ENCODE measurements around the gene SRGAP1. TPM values are rescaled to one million over a fixed set of nuclear protein-coding genes. Genes with fewer than 3 reads are reported as not detected.
A peak's percentile ranks its signal among the peaks of the same experiment; 100 is the strongest.

Gene SRGAP1
- total RNA-seq, 1 donor from 2014 or later: 2.3 TPM

- Histone ChIP-seq H3K9me3 (replicated peaks) (no peaks in the 10 kb centered on the region), H3K4me1 (peaks cover 36% of the 10 kb centered on the region), H3K36me3 (no peaks in the 10 kb centered on the region), H3K27ac (replicated peaks) (peak overlapping the region; percentile 95), H3K27me3 (ENCODE audit: low read depth) (no peaks in the 10 kb centered on the region), H3K4me3 (peak overlapping the region; percentile 93)
- DNase-seq: peak; percentile 90
- TF ChIP-seq, protein P1, sequence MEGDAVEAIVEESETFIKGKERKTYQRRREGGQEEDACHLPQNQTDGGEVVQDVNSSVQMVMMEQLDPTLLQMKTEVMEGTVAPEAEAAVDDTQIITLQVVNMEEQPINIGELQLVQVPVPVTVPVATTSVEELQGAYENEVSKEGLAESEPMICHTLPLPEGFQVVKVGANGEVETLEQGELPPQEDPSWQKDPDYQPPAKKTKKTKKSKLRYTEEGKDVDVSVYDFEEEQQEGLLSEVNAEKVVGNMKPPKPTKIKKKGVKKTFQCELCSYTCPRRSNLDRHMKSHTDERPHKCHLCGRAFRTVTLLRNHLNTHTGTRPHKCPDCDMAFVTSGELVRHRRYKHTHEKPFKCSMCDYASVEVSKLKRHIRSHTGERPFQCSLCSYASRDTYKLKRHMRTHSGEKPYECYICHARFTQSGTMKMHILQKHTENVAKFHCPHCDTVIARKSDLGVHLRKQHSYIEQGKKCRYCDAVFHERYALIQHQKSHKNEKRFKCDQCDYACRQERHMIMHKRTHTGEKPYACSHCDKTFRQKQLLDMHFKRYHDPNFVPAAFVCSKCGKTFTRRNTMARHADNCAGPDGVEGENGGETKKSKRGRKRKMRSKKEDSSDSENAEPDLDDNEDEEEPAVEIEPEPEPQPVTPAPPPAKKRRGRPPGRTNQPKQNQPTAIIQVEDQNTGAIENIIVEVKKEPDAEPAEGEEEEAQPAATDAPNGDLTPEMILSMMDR (IDR thresholded peaks at IDR 0.05; ENCODE audit: borderline replicate concordance): peak; percentile 93
- intact Hi-C loops (cut with micrococcal nuclease): loop anchor here (2.0 to 10.0 kb wide), 2 partner anchors 241 to 337 kb away; no protein-coding TSS in a partner anchor
Measured at GRCh38 chr12:63843721-63844390, 644 bp upstream of the SRGAP1 start.

DNA sequence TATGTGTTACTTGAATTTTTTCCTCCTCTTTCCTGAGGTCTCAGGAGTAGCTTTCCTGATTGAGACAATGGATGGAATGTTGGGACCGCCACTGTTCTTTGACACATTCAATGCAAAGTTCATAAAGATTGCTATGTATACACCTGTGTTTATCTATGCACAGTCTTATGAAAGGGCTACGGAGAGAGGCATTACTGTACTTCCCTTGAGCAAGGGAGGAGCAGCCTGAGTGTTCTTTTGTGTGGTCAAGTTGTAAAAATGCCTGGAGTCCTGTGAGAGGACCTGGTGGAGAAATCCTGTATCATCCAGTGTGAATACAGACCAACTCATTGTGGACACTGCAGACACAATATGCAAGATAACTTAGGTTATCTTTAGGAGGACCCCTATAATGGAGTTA, 1.2 kb downstream of the SRGAP1 start:
- Histone ChIP-seq H3K4me3 (peak overlapping the region; percentile 93), H3K27ac (replicated peaks) (no peak overlapping the region), H3K9me3 (replicated peaks) (no peaks in the 10 kb centered on the region), H3K36me3 (no peaks in the 10 kb centered on the region), H3K4me1 (peaks cover 39% of the 10 kb centered on the region), H3K27me3 (ENCODE audit: low read depth) (no peaks in the 10 kb centered on the region)
- intact Hi-C loops (cut with micrococcal nuclease): loop anchor here (2.0 to 10.0 kb wide), 2 partner anchors 239 to 335 kb away; no protein-coding TSS in a partner anchor
- TF ChIP-seq, protein P1 (IDR thresholded peaks at IDR 0.05; ENCODE audit: borderline replicate concordance): no peak
- DNase-seq: no peak

DNA sequence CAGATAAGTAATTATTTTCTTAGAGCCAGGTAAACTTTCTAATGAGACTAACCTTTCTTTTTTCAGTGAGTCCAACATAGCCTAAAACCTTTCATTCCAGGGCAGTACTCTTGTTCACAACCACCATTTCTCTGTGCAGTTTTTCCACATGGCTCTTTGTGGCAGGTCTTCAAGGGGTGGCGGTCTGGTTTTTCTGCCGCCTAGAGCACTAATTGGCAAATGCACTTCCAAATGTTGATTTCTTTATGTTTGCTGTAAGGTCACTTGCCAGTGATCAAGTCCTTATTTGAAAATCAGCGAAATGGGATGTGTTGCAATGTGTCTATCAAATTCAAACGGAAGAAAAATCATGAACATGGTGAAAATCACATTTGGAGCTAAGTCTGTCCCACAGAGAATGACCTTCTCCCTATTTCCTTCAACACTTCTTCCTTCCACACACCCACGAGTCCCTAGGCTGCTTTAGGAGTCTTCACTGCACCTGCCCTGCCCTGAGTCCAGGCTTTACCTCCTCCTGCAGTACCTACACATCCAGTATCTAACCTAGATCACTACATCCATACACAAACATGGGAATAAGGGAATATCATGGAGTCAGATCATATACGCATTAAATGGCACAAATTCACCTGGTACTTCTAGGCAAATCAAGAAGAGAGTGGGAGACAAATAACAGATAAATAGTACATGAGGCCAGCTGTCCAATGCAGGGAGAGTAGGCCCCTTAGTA, 1.9 kb downstream of the SRGAP1 start:
- peak overlapping the region; percentile 93 for H3K4me3 ChIP-seq
- intact Hi-C loops (cut with micrococcal nuclease): loop anchor here (10.0 kb wide), 1 partner anchor 238 kb away; no protein-coding TSS in a partner anchor

GRCh38 chr12:63848450-63848849, 4.0 kb downstream of the SRGAP1 start:
- Histone ChIP-seq H3K4me1 (peaks cover 33% of the 10 kb centered on the region), H3K4me3 (no peak overlapping the region), H3K27ac (replicated peaks) (no peak overlapping the region), H3K27me3 (ENCODE audit: low read depth) (no peaks in the 10 kb centered on the region), H3K9me3 (replicated peaks) (no peaks in the 10 kb centered on the region), H3K36me3 (no peaks in the 10 kb centered on the region)
- TF ChIP-seq, protein P1 (IDR thresholded peaks at IDR 0.05; ENCODE audit: borderline replicate concordance): no peak
- intact Hi-C loops (cut with micrococcal nuclease): loop anchor here (10.0 kb wide), 1 partner anchor 236 kb away; no protein-coding TSS in a partner anchor
- DNase-seq: no peak

More for the DNA sequence above, 1.9 kb downstream of the SRGAP1 start:
- Histone ChIP-seq H3K4me1 (peaks cover 39% of the 10 kb centered on the region), H3K27ac (replicated peaks) (no peak overlapping the region), H3K27me3 (ENCODE audit: low read depth) (no peaks in the 10 kb centered on the region), H3K9me3 (replicated peaks) (no peaks in the 10 kb centered on the region), H3K36me3 (no peaks in the 10 kb centered on the region)
- DNase-seq: no peak
- TF ChIP-seq, protein P1 (IDR thresholded peaks at IDR 0.05; ENCODE audit: borderline replicate concordance): no peak

DNA sequence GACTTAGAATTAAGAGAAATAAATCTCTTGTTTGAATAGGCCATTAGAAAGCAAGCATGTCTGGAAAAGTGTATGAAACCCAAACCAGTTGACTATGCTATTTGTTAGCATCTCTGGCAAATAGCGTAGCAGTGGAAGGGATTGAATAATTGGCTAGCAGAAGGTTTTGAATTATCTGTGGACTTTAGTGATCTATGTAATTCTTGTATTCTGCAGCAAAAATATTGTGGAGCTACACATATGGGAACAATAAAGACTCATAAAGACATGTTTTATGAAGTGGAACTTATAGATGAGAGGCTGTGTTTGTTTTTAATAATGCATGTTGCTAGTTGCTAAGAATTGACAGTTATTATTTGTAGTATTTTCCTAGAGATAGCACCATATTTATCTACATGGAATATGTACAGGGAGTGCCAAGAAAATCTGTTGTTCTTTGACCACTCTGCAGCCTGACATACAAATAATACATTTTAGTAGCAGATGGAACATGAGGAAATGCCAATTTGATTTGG, 4.7 kb downstream of the SRGAP1 start:
- H3K4me3 ChIP-seq: no peak overlapping the region
- no peaks in the 10 kb centered on the region for H3K9me3 ChIP-seq (replicated peaks)
- intact Hi-C loops (cut with micrococcal nuclease): loop anchor here (10.0 kb wide), 1 partner anchor 236 kb away; no protein-coding TSS in a partner anchor
- no peak overlapping the region for H3K27ac ChIP-seq (replicated peaks)
- H3K36me3 ChIP-seq: no peaks in the 10 kb centered on the region
- DNase-seq: no peak
- no peaks in the 10 kb centered on the region for H3K27me3 ChIP-seq (ENCODE audit: low read depth)
- TF ChIP-seq, protein P1 (IDR thresholded peaks at IDR 0.05; ENCODE audit: borderline replicate concordance): no peak
- peaks cover 30% of the 10 kb centered on the region for H3K4me1 ChIP-seq

All from left ventricle myocardium inferior (tissue), 1 donor.